WTC11 (cell line): ENCODE results near the gene TRIM3. TPM values are rescaled to one million over a fixed set of nuclear protein-coding genes. Genes with fewer than 3 reads are reported as not detected.

Experiments
- ATAC-seq: fragments of 200-7000 bp; cut with Tn5 transposase; 2 replicates; pipeline ENCODE4 v1.10.0; 2021; ENCODE audit warnings: mild to moderate bottlenecking, moderate library complexity
- CTCF ChIA-PET: fragments of 300-600 bp; sonication (Branson Sonifier 250); formaldehyde crosslinking; loops from one replicate; lab custom pipeline; 2021; ENCODE audit warnings: antibody characterized with exemption; lab: Charles Lee
- POLR2A ChIA-PET: fragments of 350-600 bp; sonication (Branson Sonifier 250); formaldehyde crosslinking; loops from one replicate; lab custom pipeline; 2021; ENCODE audit warnings: antibody characterized with exemption; lab: Charles Lee
- DNase-seq: peaks from one replicate; pipeline ENCODE4 v3.0.0; 2021; ENCODE audit warnings: low spot score
- H3K27ac Mint-ChIP-seq: 2 replicates; pipeline ENCODE4 v1.8.0; 2021; ENCODE audit warnings: mixed read lengths
- H3K27me3 Mint-ChIP-seq: 2 replicates; pipeline ENCODE4 v1.8.0; 2021; ENCODE audit warnings: low read depth, mild to moderate bottlenecking, moderate library complexity, mixed read lengths
- H3K36me3 Mint-ChIP-seq: 2 replicates; pipeline ENCODE4 v1.8.0; 2021; ENCODE audit warnings: mixed read lengths
- H3K4me1 Mint-ChIP-seq: 2 replicates; pipeline ENCODE4 v1.8.0; 2022; ENCODE audit warnings: mixed read lengths
- H3K4me3 Mint-ChIP-seq: 2 replicates; pipeline ENCODE4 v1.8.0; 2021; ENCODE audit warnings: mild to moderate bottlenecking, moderate library complexity, mixed read lengths
- H3K9me3 Mint-ChIP-seq: 2 replicates; pipeline ENCODE4 v1.8.0; 2021; ENCODE audit warnings: mixed read lengths
- AR ChIP-seq: fragments of 250-450 bp; sonication (Bioruptor Pico); IDR thresholded peaks from 2 replicates; pipeline ENCODE4 v1.9.0; 2021; ENCODE audit warnings: mild to moderate bottlenecking
- ATF6 ChIP-seq: sonication (generic); formaldehyde crosslinking; IDR thresholded peaks from 2 replicates; pipeline ENCODE4 v1.8.1; 2023; ENCODE audit warnings: mild to moderate bottlenecking, missing genetic modification reagents
- CDX4 ChIP-seq: fragments of 250-450 bp; sonication (Bioruptor Pico); IDR thresholded peaks from 2 replicates; pipeline ENCODE4 v1.9.0; 2021; ENCODE audit warnings: moderate library complexity, mild to moderate bottlenecking, inconsistent platforms, borderline replicate concordance
- E2F4 ChIP-seq: sonication (generic); formaldehyde crosslinking; IDR thresholded peaks from 2 replicates; pipeline ENCODE4 v1.8.1; 2022; ENCODE audit warnings: low read depth, mild to moderate bottlenecking, moderate library complexity, missing genetic modification reagents, borderline replicate concordance
- ETV6 ChIP-seq: sonication (generic); formaldehyde crosslinking; IDR thresholded peaks from 2 replicates; pipeline ENCODE4 v1.8.1; 2022; ENCODE audit warnings: mild to moderate bottlenecking, missing genetic modification reagents
- FOXK1 ChIP-seq: sonication (generic); formaldehyde crosslinking; IDR thresholded peaks from 2 replicates; pipeline ENCODE4 v1.8.0; 2022; ENCODE audit warnings: mild to moderate bottlenecking, moderate library complexity, missing genetic modification reagents
- IRF2 ChIP-seq: sonication (generic); formaldehyde crosslinking; IDR thresholded peaks from 2 replicates; pipeline ENCODE4 v1.8.0; 2022; ENCODE audit warnings: low read depth, missing genetic modification reagents, borderline replicate concordance
- JAZF1 ChIP-seq: fragments of 250-450 bp; sonication (Bioruptor Pico); IDR thresholded peaks from 2 replicates; pipeline ENCODE4 v1.9.0; 2021; ENCODE audit warnings: moderate library complexity, mild to moderate bottlenecking, inconsistent platforms
- JUN ChIP-seq: sonication (generic); formaldehyde crosslinking; IDR thresholded peaks from 2 replicates; pipeline ENCODE4 v1.8.0; 2023; ENCODE audit warnings: mild to moderate bottlenecking, missing genetic modification reagents
- MAX ChIP-seq: sonication (generic); formaldehyde crosslinking; IDR thresholded peaks from 2 replicates; pipeline ENCODE4 v1.8.0; 2022; ENCODE audit warnings: mild to moderate bottlenecking, missing genetic modification reagents
- MLX ChIP-seq: sonication (generic); formaldehyde crosslinking; IDR thresholded peaks from 2 replicates; pipeline ENCODE4 v1.8.1; 2023; ENCODE audit warnings: mild to moderate bottlenecking, missing genetic modification reagents, moderate library complexity
- NFATC4 ChIP-seq: fragments of 250-450 bp; sonication (Bioruptor Pico); IDR thresholded peaks from 2 replicates; pipeline ENCODE4 v1.9.0; 2021; ENCODE audit warnings: mild to moderate bottlenecking
- PRDM15 ChIP-seq: sonication (generic); formaldehyde crosslinking; IDR thresholded peaks from 2 replicates; pipeline ENCODE4 v1.8.0; 2022; ENCODE audit warnings: missing genetic modification reagents
- PRRX2 ChIP-seq: fragments of 250-450 bp; sonication (Bioruptor Pico); IDR thresholded peaks from 2 replicates; pipeline ENCODE4 v1.8.0; 2021; ENCODE audit warnings: mild to moderate bottlenecking
- RELA ChIP-seq: sonication (generic); formaldehyde crosslinking; IDR thresholded peaks from 2 replicates; pipeline ENCODE4 v1.8.1; 2022; ENCODE audit warnings: missing genetic modification reagents, mild to moderate bottlenecking, borderline replicate concordance
- SMAD4 ChIP-seq: sonication (generic); formaldehyde crosslinking; IDR thresholded peaks from 2 replicates; pipeline ENCODE4 v1.8.0; 2022; ENCODE audit warnings: mild to moderate bottlenecking, missing genetic modification reagents
- SP1 ChIP-seq: sonication (generic); formaldehyde crosslinking; conservative IDR thresholded peaks from 2 replicates; pipeline ENCODE4 v1.8.1; 2022; ENCODE audit warnings: missing genetic modification reagents
- TCF7 ChIP-seq: sonication (generic); formaldehyde crosslinking; IDR thresholded peaks from 2 replicates; pipeline ENCODE4 v1.8.0; 2022; ENCODE audit warnings: mild to moderate bottlenecking, low read depth, missing genetic modification reagents, moderate library complexity
- TEAD4 ChIP-seq: sonication (generic); formaldehyde crosslinking; IDR thresholded peaks from 2 replicates; pipeline ENCODE4 v1.8.0; 2022; ENCODE audit warnings: mild to moderate bottlenecking, missing genetic modification reagents
- TP53 ChIP-seq: sonication (generic); formaldehyde crosslinking; IDR thresholded peaks from 2 replicates; pipeline ENCODE4 v1.8.1; 2023; ENCODE audit warnings: mild to moderate bottlenecking, missing genetic modification reagents
- ZBTB21 ChIP-seq: sonication (generic); formaldehyde crosslinking; IDR thresholded peaks from 2 replicates; pipeline ENCODE4 v1.8.1; 2023; ENCODE audit warnings: mild to moderate bottlenecking, missing genetic modification reagents, borderline replicate concordance
- ZNF121 ChIP-seq: sonication (generic); formaldehyde crosslinking; IDR thresholded peaks from 2 replicates; pipeline ENCODE4 v1.8.0; 2023; ENCODE audit warnings: missing genetic modification reagents
- ZNF219 ChIP-seq: sonication (generic); formaldehyde crosslinking; IDR thresholded peaks from 2 replicates; pipeline ENCODE4 v1.8.0; 2023; ENCODE audit warnings: missing genetic modification reagents, mild to moderate bottlenecking, borderline replicate concordance
- ZNF232 ChIP-seq: sonication (generic); formaldehyde crosslinking; IDR thresholded peaks from 2 replicates; pipeline ENCODE4 v1.8.0; 2022; ENCODE audit warnings: mild to moderate bottlenecking, missing genetic modification reagents
- ZNF416 ChIP-seq: fragments of 250-450 bp; sonication (Bioruptor Pico); IDR thresholded peaks from 2 replicates; pipeline ENCODE4 v1.9.0; 2021; ENCODE audit warnings: mild to moderate bottlenecking, inconsistent platforms
- total RNA-seq: library from RNA; stranded (reverse); gene quantifications from 3 replicates; pipeline ENCODE4 v1.2.3, GENCODE V29; 2021

The TRIM3 gene
- total RNA-seq, 1 experiment from 2014 or later = 21.3 TPM

- Mint-ChIP-seq H3K4me1 (peaks cover 18% of the 10 kb centered on the region), H3K27me3 (no peaks in the 10 kb centered on the region), H3K4me3 (no peak overlapping the region), H3K36me3 (no peaks in the 10 kb centered on the region), H3K9me3 (no peaks in the 10 kb centered on the region), H3K27ac (peak overlapping the region; percentile 42; the same call in 1 of the 2 replicates)
- ChIA-PET CTCF (interaction anchor here (1.0 to 1.2 kb wide), 2 partner anchors 23 to 41 kb away, joined by 3 to 4 read pairs; no protein-coding TSS in a partner anchor), POLR2A (no interaction called here)
- ATAC-seq (no peak), DNase-seq (no peak)
- TF ChIP-seq ZNF232 (CRISPR knock-in tag) = no peak
- TF ChIP-seq IRF2 = no peak
- no peak for TF ChIP-seq TEAD4
- no peak for TF ChIP-seq SMAD4 (CRISPR knock-in tag)
- TF ChIP-seq RELA = no peak
- TF ChIP-seq SP1 = no peak
- no peak for TF ChIP-seq MAX (CRISPR knock-in tag)
- TF ChIP-seq PRRX2 (CRISPR knock-in tag) = no peak
- no peak for TF ChIP-seq TP53 (CRISPR knock-in tag)
- TF ChIP-seq JUN (CRISPR knock-in tag) = no peak
- TF ChIP-seq ZNF121 (CRISPR knock-in tag) = no peak
- no peak for TF ChIP-seq AR (CRISPR knock-in tag)
- TF ChIP-seq CDX4 (CRISPR knock-in tag) = no peak
- TF ChIP-seq NFATC4 (CRISPR knock-in tag) = no peak
- TF ChIP-seq ATF6 = no peak
- TF ChIP-seq ZNF219 = no peak
- no peak for TF ChIP-seq ETV6 (CRISPR knock-in tag)
Measured at GRCh38 chr11:6402561-6402981, 71.2 kb downstream of the TRIM3 start.

GRCh38 chr11:6402061-6402470 is 71.7 kb downstream of the TRIM3 start:
- H3K27ac Mint-ChIP-seq = no peak overlapping the region
- H3K27me3 Mint-ChIP-seq = no peaks in the 10 kb centered on the region
- no peak overlapping the region for H3K4me3 Mint-ChIP-seq
- no peaks in the 10 kb centered on the region for H3K36me3 Mint-ChIP-seq
- POLR2A ChIA-PET = interaction anchor here (1.0 kb wide), 1 partner anchor 12 kb away, joined by 3 read pairs; the partner anchor contains the start of gene SMPD1
- H3K9me3 Mint-ChIP-seq = no peaks in the 10 kb centered on the region
- CTCF ChIA-PET = interaction anchor here (1.0 kb wide), 2 partner anchors 23 to 41 kb away, joined by 3 to 4 read pairs; no protein-coding TSS in a partner anchor
- DNase-seq (no peak), ATAC-seq (no peak)
- H3K4me1 Mint-ChIP-seq = peaks cover 18% of the 10 kb centered on the region
- no peak for TF ChIP-seq MLX
- no peak for TF ChIP-seq ZNF232 (CRISPR knock-in tag)
- TF ChIP-seq FOXK1 (CRISPR knock-in tag) = no peak
- no peak for TF ChIP-seq TCF7 (CRISPR knock-in tag)
- TF ChIP-seq JAZF1 = no peak
- no peak for TF ChIP-seq ZBTB21 (CRISPR knock-in tag)
- TF ChIP-seq ZNF416 = no peak
- no peak for TF ChIP-seq PRDM15
- no peak for TF ChIP-seq TP53 (CRISPR knock-in tag)
- no peak for TF ChIP-seq IRF2
- TF ChIP-seq E2F4 (CRISPR knock-in tag) = no peak
- no peak for TF ChIP-seq CDX4 (CRISPR knock-in tag)
